HL-60 (cell line): Measurements from ENCODE around the gene RAX2.

ENCODE experiments used
- POLR2AphosphoS5 ChIP-seq: IDR thresholded peaks from 2 replicates; pipeline ENCODE4 v1.6.1; 2012; ENCODE audit warnings: low read depth
- TF ChIP-seq, protein P1 (sequence below): IDR thresholded peaks from one replicate; pipeline ENCODE4 v1.5.1; 2011; ENCODE audit warnings: low read length, control low read depth, inconsistent platforms; ENCODE audit not compliant: insufficient read depth

DNA sequence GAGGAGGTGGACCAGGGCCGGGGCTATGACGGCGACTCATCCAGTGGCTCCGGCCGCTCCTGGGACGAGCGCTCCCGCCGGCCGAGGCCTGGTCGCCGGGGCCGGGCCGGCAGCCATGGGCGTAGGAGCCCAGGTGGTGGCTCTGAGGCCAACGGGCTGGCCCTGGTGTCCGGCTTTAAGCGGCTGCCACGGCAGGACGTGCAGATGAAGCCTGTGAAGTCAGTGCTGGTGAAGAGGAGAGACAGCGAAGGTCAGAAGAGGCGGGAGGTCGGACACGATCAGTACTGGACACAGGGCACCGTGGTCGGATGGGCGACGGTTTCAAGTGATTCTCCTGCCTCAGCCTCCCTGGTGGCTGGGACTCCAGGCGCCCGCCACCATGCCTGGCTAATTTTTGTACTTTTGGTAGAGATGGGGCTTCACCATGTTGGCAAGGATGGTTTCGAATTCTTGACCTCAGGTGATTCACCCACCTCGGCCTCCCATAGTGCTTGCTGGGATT lies 41.5 kb downstream of the RAX2 start:
- no peak for TF ChIP-seq POLR2AphosphoS5
- TF ChIP-seq, protein P1, sequence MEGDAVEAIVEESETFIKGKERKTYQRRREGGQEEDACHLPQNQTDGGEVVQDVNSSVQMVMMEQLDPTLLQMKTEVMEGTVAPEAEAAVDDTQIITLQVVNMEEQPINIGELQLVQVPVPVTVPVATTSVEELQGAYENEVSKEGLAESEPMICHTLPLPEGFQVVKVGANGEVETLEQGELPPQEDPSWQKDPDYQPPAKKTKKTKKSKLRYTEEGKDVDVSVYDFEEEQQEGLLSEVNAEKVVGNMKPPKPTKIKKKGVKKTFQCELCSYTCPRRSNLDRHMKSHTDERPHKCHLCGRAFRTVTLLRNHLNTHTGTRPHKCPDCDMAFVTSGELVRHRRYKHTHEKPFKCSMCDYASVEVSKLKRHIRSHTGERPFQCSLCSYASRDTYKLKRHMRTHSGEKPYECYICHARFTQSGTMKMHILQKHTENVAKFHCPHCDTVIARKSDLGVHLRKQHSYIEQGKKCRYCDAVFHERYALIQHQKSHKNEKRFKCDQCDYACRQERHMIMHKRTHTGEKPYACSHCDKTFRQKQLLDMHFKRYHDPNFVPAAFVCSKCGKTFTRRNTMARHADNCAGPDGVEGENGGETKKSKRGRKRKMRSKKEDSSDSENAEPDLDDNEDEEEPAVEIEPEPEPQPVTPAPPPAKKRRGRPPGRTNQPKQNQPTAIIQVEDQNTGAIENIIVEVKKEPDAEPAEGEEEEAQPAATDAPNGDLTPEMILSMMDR: no peak
